Left lung (tissue), 10 donors: ENCODE data around the gene DSG2. TPM values are rescaled to one million over a fixed set of nuclear protein-coding genes. Genes with fewer than 3 reads are reported as not detected.

Experiments used
- ATAC-seq: fragments of 200-7000 bp; cut with Tn5 transposase; one replicate; pipeline ENCODE4 v1.9.1; 2020; ENCODE audit warnings: moderate library complexity
- DNase-seq, 4 donors: peaks; one replicate each; pipeline ENCODE4 v3.0.0-alpha.2; 2013 to 2020
- H3K27ac ChIP-seq, 2 donors: fragments of 200-600 bp; sonication (generic) in 1 of 2; one replicate each; pipeline versions ENCODE4 v1.5.0 to v1.8.0; 2020 to 2021
- H3K27me3 ChIP-seq, 2 donors: fragments of 200-600 bp; sonication (generic) in 1 of 2; one replicate each; pipeline versions ENCODE4 v1.5.0 to v1.8.0; 2020 to 2021
- H3K36me3 ChIP-seq, 2 donors: fragments of 200-600 bp; sonication (generic) in 1 of 2; one replicate each; pipeline versions ENCODE4 v1.5.0 to v1.8.0; 2020 to 2021
- H3K4me1 ChIP-seq, 2 donors: fragments of 200-600 bp; one replicate each; pipeline ENCODE4 v1.8.0; 2021
- H3K4me3 ChIP-seq, 2 donors: fragments of 200-600 bp; sonication (generic) in 1 of 2; one replicate each; pipeline versions ENCODE4 v1.5.0 to v1.8.0; 2020 to 2021; ENCODE audit warnings: mild to moderate bottlenecking in 1 of 2
- H3K9me3 ChIP-seq, 2 donors: fragments of 200-600 bp; sonication (generic) in 1 of 2; one replicate each; pipeline versions ENCODE4 v1.5.0 to v1.8.0; 2020 to 2021
- CTCF ChIP-seq, 2 donors: fragments of 200-600 bp; sonication (generic) in 1 of 2; IDR thresholded peaks; one replicate each; pipeline versions ENCODE4 v1.5.0 to v1.8.0; 2021; ENCODE audit warnings: antibody characterized with exemption in 2 of 2
- intact Hi-C, 2 donors: fragments of 100-400 bp; cut with DNase I; formaldehyde crosslinking; loops; one replicate each; pipeline versions ENCODE4 v1.11.2 to v1.14.2; 2022
- polyA plus RNA-seq, 6 donors: library from polyadenylated mRNA; unstranded; fragments of 120-200 nt; gene quantifications; one replicate each; pipeline ENCODE4 v1.2.1, GENCODE V29; 2013; ENCODE audit not compliant: insufficient read length in 6 of 6
- total RNA-seq, 2 donors: library from RNA; stranded (reverse); fragmentation: NEBNext Ultra II Directional; extraction: Animal tissue kit (Norgen Biotek cat#: 25700); gene quantifications; one replicate each; pipeline ENCODE4 v1.2.1, GENCODE V29; 2021
- donor health status: DM: no; HTN: yes; CAD: no.
- donor health status: DM: no; HTN: no; CAD: no.

DSG2 gene
- total and polyA plus RNA-seq, 8 donors = 36.2 to 66.0 (median 42.3) TPM

DNA sequence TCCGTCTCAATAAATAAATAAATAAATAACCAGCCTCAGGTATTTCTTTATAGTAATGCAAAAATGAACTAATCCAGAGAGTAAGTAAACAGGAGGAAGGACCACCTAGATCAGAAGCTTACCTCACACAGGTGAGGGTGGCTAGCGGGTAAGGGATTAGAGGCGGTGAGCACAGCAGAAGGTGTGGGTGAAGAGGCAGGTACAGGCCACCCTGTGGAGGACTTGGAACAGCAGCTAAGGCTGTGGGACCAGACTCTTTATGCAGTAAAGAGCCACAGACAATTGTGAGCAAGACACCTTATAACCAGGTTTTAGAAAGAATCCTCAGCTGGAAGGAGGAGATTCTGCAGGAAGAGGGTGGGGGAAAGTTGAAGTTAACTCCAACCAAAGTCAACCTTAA lies 59.5 kb downstream of the DSG2 start:
- intact Hi-C loops = loop anchor here in 1 of 2 donors (5.0 to 10.0 kb wide), 2 partner anchors 165 to 257 kb away; no protein-coding TSS in a partner anchor
- TF ChIP-seq CTCF (IDR thresholded peaks at IDR 0.05) = no peak
- no peaks in the 10 kb centered on the region for H3K36me3 ChIP-seq

DNA sequence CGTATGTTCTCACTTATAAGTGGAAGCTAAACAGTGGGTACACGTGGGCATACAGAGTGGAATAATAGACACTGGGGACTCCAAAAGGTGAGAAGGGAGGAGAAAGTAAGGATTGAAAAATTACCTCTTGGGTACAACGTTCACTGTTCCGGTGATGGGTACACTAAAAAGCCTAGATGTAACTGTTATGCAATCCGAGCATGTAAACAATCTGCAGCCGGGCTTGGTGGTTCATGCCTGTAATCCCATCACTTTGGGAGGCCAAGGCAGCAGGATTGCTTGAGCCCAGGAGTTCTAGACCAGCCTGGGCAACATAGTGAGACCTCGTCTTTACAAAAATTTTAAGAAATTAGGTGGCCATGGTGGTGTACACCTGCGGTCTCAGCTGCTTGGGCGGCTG lies 60.6 kb downstream of the DSG2 start:
- intact Hi-C loops = loop anchor here in 1 of 2 donors (5.0 to 10.0 kb wide), 2 partner anchors 164 to 256 kb away; no protein-coding TSS in a partner anchor
- no peak for DNase-seq
- H3K27ac ChIP-seq = no peak overlapping the region
- H3K4me3 ChIP-seq = no peak overlapping the region
- no peak for TF ChIP-seq CTCF (IDR thresholded peaks at IDR 0.05)
- ATAC-seq = no peak
- no peaks in the 10 kb centered on the region for H3K27me3 ChIP-seq
- H3K9me3 ChIP-seq = no peaks in the 10 kb centered on the region
- no peaks in the 10 kb centered on the region for H3K4me1 ChIP-seq
- H3K36me3 ChIP-seq = no peaks in the 10 kb centered on the region

More for the DNA sequence above, 59.5 kb downstream of the DSG2 start:
- Histone ChIP-seq H3K27ac (no peak overlapping the region), H3K4me1 (no peaks in the 10 kb centered on the region), H3K9me3 (no peaks in the 10 kb centered on the region), H3K4me3 (no peak overlapping the region), H3K27me3 (no peaks in the 10 kb centered on the region)
- ATAC-seq (no peak), DNase-seq (no peak)

GRCh38 chr18:31562726-31563125 lies 64.7 kb downstream of the DSG2 start:
- Histone ChIP-seq H3K27me3 (no peaks in the 10 kb centered on the region), H3K4me1 (no peaks in the 10 kb centered on the region), H3K27ac (no peak overlapping the region), H3K36me3 (no peaks in the 10 kb centered on the region), H3K4me3 (no peak overlapping the region), H3K9me3 (no peaks in the 10 kb centered on the region)
- ATAC-seq (no peak), DNase-seq (no peak)
- intact Hi-C loops = no loop called here
- no peak for TF ChIP-seq CTCF (IDR thresholded peaks at IDR 0.05)

- ATAC-seq = no peak
- H3K27ac ChIP-seq = no peak overlapping the region
- intact Hi-C loops = no loop called here
- peak in 1 of 2 donors; percentile 12 for TF ChIP-seq CTCF (IDR thresholded peaks at IDR 0.05)
- no peaks in the 10 kb centered on the region for H3K36me3 ChIP-seq
- H3K4me1 ChIP-seq = no peaks in the 10 kb centered on the region
- no peaks in the 10 kb centered on the region for H3K27me3 ChIP-seq
- H3K9me3 ChIP-seq = no peaks in the 10 kb centered on the region
- H3K4me3 ChIP-seq = no peak overlapping the region
- no peak for DNase-seq
Measured at GRCh38 chr18:31563778-31564177, 65.8 kb downstream of the DSG2 start.

- DNase-seq (no peak), ATAC-seq (no peak)
- no peak for TF ChIP-seq CTCF (IDR thresholded peaks at IDR 0.05)
- H3K4me3 ChIP-seq = no peak overlapping the region
- no peaks in the 10 kb centered on the region for H3K27me3 ChIP-seq
- no peaks in the 10 kb centered on the region for H3K36me3 ChIP-seq
- H3K27ac ChIP-seq = no peak overlapping the region
- no peaks in the 10 kb centered on the region for H3K4me1 ChIP-seq
- no peaks in the 10 kb centered on the region for H3K9me3 ChIP-seq
- intact Hi-C loops = no loop called here
Measured at GRCh38 chr18:31565345-31565744, 67.4 kb downstream of the DSG2 start.
